Hematopoietic multipotent progenitor cell treated with erythropoietin and hydrocortisone succinate and interleukin-3 and kit ligand, for 8 days (in vitro differentiated cells): Measurements from ENCODE around the gene MSRB1.
"Not testable (repeated sequence)": the region's sequence is repeated elsewhere in the genome, so short reads cannot be mapped to it uniquely, and the experiment has no call there.

Experiments
- DNase-seq: peaks from one replicate; pipeline ENCODE4 v3.0.0-alpha.2; 2015

Gene MSRB1

DNA sequence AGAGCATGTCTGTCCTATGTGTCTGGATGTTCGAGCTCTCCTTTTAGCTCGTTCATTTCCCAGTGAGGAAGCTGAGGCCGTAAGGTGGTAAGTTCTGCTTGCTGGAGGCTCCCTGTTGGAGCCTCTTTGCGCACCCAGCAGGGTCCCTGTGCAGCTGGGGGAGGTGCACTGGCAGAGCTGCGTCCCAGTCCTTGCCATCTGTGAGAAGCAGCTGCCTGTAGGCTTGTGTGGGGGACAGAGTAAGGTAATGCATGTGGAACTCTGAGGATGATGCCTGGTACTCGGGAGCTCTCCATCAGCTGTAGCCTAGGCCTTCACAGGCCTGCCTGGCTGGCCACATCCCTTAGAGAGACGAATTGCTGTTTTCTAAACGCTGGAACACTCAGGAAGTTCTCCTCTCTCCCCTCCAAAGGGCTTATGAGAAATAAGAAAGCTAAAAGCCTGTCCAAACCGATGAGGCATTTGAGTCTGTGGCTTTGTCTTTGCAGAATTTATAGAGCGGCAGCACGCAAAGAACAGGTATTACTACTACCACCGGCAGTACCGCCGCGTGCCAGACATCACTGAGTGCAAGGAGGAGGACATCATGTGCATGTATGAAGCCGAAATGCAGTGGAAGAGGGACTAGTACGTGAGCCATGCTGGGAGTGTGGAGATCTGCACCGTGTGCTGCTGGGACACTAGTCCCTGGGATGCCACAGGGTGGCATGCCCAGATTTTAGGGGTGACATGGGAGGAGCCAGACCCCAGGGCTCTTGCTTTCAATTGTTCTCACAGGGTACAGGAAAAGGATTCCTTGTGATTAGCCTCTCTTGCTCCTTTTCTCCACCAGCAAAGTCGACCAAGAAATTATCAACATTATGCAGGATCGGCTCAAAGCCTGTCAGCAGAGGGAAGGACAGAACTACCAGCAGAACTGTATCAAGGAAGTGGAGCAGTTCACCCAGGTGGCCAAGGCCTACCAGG lies 17.9 kb upstream of the MSRB1 start:
- DNase-seq, result peak; percentile 73

GRCh38 chr16:1959269-1960039 lies 16.5 kb upstream of the MSRB1 start, which contains the start of gene NDUFB10:
Gene NDUFB10 (plus strand): TSS chr16:1959538. CDS start chr16:1959625, 87 bp downstream.
- peak; percentile 87 for DNase-seq

DNA sequence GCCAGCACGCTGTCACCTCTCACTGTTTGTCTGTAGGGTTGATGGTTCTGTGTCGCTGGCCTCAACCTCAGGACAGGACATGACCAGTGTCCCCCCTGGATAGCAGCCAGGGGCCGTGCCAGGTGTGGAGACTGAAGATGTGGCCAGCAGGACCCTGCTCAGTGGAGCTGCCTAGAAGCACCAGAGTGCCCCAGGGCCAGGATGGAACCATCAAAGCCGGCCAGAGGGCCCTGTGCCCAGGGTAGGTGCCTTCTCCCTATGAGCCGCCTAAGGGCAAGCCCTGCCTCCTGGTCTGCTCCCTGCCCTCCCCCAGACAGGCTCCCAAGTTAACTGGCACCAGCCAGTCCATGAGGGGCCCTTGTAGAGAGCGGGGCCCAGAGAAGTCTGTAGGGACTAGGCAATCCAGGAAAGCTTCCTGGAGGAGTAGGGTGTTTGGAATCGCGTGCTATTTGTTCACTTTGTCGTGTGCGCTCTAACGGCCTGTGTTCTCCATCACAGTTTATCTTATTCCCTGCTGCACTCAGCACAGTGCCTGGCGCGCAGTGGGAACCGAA lies 15.8 kb upstream of the MSRB1 start:
- DNase-seq, result no peak

- not testable (repeated sequence) for DNase-seq
Observed at GRCh38 chr16:1958143-1958491, 15.1 kb upstream of the MSRB1 start.

GRCh38 chr16:1957434-1958142 lies 14.6 kb upstream of the MSRB1 start:
- DNase-seq, result not testable (repeated sequence)

GRCh38 chr16:1953734-1954133 lies 10.7 kb upstream of the MSRB1 start:
- DNase-seq, result no peak

- DNase-seq, result no peak
Observed at GRCh38 chr16:1950559-1950958, 7.6 kb upstream of the MSRB1 start.

- no peak for DNase-seq
Observed at GRCh38 chr16:1950047-1950446, 7.0 kb upstream of the MSRB1 start.

GRCh38 chr16:1949507-1949906 lies 6.5 kb upstream of the MSRB1 start:
- no peak for DNase-seq

DNA sequence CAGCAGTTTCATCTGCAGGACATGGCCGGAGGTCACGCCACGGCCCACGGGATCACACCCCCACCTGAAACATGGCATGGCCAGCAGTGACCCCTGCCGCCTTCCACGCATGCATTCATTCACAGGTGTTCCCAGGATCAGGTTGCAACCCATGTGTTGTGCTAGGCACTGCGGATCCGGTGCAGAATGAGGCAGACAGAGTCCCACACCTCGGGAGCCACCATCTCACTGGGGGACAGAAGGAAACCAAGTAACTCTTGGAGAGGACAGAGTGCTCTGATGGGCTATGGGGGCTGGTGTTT lies 4.3 kb upstream of the MSRB1 start:
- no peak for DNase-seq

GRCh38 chr16:1946495-1947368 lies 3.7 kb upstream of the MSRB1 start:
- DNase-seq, result no peak

DNA sequence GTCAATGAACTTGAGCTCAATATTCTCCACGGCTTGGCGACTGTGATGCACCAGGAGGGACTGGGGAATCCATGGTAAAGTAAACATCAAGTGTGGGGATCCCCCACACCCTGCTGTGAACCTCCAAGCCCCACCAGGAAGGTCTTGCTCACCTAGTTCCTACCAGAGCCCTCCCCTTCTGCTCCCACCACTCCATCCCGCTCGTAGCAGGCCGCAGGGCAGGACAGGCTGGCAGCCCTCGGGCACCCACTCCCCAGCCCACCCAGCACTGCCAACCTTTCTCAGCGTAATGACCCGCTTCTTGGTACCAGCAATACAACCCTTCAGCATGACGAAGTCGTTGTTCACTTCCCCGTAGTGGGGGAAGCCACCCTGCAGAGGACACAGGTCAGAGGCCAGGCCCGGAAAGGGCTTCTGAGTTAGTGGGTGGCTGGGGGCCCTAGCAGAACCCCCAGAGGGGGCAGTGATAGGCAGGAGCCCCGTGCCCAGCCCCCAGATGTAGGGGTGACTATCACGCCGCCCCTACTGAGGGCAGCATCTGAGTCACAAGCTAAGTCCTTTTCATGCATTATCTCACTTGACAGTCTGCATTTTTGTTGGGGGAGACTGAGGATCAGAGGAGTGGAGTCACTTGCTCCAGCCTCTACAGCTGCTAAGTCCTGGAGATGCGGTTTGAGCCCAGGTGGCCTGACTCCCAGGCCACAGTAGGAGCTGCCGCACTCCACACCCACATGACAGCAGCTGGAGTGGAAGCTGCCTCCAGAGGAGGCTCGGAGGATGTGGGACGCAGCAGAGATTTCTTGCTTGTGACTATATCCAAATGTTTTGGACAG lies 2.8 kb upstream of the MSRB1 start:
- DNase-seq, result no peak

GRCh38 chr16:1944612-1945199 lies 1.7 kb upstream of the MSRB1 start:
- no peak for DNase-seq

DNA sequence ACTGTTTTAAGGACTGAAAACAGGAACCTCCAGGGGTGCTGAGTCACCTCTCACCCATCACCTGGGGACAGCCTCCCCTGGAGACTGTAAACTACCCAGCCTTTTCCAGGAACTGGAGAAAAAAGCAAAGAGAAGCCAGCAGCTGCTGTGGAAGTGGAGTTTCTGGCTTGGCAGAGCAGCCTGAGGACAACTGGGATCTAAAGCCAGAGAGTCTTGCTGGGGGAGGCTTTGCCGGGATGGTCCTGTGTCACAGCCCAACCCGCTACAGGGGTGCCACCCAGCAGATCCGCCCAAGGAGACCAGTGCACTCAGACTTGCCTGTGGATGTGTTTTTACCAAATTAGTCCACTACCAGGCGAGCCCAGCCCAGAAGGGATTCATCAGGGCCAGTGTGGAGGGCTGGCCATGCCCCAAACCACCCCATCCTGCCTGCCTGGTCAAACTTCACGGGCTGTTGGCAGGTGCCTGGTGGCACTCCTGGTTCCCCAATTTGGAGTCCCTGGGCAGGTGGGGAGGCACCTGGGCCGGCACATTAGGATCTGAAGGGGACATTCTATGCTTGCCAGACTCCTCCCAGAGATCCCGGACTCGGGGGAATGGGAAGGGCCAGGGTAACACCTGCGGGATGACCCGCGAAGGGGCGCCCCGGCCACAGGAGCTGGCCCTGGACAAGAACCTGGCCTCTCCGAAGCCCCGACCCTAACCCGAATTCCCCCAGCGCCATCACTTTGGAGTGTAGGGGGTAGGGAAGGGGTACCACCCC lies 771 bp downstream of the MSRB1 start:
- DNase-seq, result peak; percentile 29

DNA sequence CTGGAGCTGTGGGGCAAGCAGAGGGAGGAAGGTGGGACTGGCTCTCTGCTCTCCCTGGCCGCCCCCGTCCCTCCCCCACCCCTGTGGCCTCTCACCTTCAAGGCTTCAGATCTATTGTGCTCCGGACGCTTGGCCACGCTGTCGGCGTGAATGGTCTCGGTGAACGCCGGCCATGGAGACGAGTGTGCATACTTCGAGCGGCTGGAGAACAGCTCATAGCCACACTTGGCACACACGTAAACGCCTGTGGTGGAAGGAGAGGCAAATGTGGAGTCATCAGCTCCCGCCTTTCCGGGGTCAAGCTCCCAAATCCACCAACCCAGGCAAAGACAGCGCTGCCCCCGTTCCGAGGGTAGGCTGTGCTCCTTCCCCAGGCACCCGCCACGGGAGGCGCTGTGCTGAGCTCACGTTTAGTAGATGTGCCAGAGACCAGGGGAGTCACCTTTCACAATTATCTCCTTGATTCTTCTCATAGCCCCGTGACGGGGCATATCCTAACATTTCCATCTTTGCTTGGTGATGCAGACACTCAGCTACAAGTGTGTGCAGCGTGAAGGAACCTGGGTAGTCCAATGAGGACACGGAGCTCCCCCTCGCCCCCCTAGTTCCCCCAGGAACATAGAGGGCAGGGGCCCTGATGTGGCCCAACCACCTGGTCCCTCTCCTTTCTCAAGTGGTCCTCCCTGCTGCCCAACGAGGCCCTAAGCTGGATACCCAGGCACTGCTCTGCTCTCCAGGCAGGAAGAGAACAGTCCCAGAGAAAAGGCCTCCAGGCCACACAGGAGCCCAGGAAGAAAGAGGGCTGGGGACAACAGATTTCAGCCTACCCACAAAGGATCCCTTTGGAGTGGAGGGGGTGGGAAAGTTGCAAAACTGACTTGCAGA lies 1.6 kb downstream of the MSRB1 start:
- no peak for DNase-seq

DNA sequence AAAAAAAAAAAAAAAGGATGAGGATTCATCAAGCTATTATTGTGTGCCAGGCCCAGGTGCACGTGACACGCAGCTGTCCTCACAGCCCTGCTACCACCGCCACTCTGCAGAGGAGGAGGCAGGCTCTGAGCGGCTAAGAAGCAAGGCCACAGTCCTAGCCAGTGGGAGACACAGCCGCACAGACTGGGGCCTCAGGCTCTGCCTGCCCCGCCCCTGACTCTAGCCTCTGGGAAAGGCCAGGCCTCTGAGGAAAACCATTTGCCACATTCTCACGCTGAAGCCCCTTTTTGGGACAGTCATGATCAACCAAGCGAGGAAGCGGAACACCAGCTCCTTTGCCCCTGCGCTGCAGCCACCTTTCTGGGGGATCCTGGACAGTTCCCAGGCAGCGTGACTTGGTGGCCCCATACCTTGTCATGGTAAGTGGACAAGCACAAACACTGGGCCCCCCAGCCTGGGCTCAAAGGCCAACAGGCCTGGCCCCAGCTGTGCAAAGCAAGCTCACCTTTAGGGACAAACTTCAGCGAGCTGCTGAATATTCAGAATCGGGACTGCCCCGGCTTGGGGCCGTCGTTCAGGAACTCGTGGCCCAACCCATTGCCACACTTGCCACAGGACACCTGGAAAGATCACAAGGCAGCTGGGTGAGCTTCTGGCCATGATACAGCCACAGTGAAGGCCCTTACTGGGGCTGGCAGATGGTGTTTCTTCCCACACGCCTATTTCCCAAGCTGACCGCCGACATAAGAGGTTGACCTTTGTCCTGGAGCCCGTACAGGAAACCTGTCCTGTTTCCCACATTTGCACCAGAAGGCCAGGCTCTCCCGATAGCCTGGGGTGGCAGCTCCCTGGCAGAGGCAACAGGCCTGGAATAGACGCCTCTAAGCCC lies 2.5 kb downstream of the MSRB1 start:
- DNase-seq, result no peak

DNA sequence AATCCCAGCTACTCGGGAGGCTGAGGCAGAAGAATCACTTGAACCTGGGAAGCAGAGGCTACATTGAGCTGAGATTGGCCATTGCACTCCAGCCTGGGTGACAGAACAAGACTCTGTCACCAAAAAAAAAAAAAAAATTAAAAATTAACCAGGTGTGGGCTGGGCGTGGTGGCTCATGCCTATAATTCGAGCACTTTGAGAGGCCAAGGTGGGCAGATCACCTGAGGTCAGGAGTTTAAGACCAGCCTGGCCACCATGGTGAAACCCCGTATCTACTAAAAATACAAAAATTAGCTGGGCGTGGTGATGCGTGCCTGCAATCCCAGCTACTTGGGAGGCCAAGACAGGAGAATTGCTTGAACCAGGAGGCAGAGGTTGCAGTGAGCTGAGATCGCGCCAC lies 3.2 kb downstream of the MSRB1 start:
- DNase-seq, result not testable (repeated sequence)

- DNase-seq, result no peak
Observed at GRCh38 chr16:1938910-1939309, 4.1 kb downstream of the MSRB1 start.
